Psoas muscle (tissue), 8 donors: ENCODE data around the gene STOX2. TPM values are rescaled to one million over a fixed set of nuclear protein-coding genes. Genes with fewer than 3 reads are reported as not detected.

ENCODE experiments used
- ATAC-seq, 4 donors: fragments of 200-7000 bp; cut with Tn5 transposase; one replicate each; pipeline ENCODE4 v1.9.1; 2020; ENCODE audit warnings: moderate library complexity in 3 of 4, mild to moderate bottlenecking in 2 of 4
- DNase-seq, 2 donors: peaks; one replicate each; pipeline ENCODE4 v3.0.0-alpha.2; 2020
- H3K27ac ChIP-seq: fragments of 200-600 bp; one replicate; pipeline ENCODE4 v1.8.0; 2022
- H3K27me3 ChIP-seq, 3 donors: fragments of 200-600 bp in 1 of 3; one replicate each; pipeline versions ENCODE4 v1.6.1 to v1.8.0; 2013 to 2022; ENCODE audit warnings: low read length in 2 of 3, mild to moderate bottlenecking in 2 of 3, moderate library complexity in 1 of 3; ENCODE audit not compliant: insufficient read depth in 3 of 3
- H3K36me3 ChIP-seq, 2 donors: fragments of 200-600 bp in 1 of 2; one replicate each; pipeline versions ENCODE4 v1.6.1 to v1.8.0; 2013 to 2022; ENCODE audit warnings: low read depth in 1 of 2, mild to moderate bottlenecking in 1 of 2, moderate library complexity in 1 of 2; ENCODE audit not compliant: insufficient read depth in 1 of 2
- H3K4me1 ChIP-seq: fragments of 200-600 bp; one replicate; pipeline ENCODE4 v1.8.0; 2022
- H3K4me3 ChIP-seq: fragments of 200-600 bp; one replicate; pipeline ENCODE4 v1.8.0; 2022; ENCODE audit warnings: mild to moderate bottlenecking
- H3K9me3 ChIP-seq: fragments of 200-600 bp; one replicate; pipeline ENCODE4 v1.8.0; 2022
- WGBS, 3 donors: extraction: QIAGEN DNeasy Blood & Tissue Kit; methylation state at CpG; one replicate each; pipeline versions ENCODE4 v1.1.6 to v1.1.7; 2013; 5-methylcytosine and 5-hydroxymethylcytosine counted together
- intact Hi-C, 2 donors: fragments of 100-400 bp; cut with DNase I; formaldehyde crosslinking; loops; one replicate each; pipeline versions ENCODE4 v1.11.0 to v1.14.2; 2022
- polyA plus RNA-seq, 3 donors: library from polyadenylated mRNA; stranded (reverse); fragments of 200-250 nt; gene quantifications; one replicate each; pipeline ENCODE4 v1.2.3, GENCODE V29; 2013
- total RNA-seq, 4 donors: library from RNA; stranded (reverse); fragmentation: NEBNext Ultra II Directional in 2 of 4; extraction: Animal tissue kit (Norgen Biotek cat#: 25700) in 2 of 4; gene quantifications; one replicate each; pipeline versions ENCODE4 v1.2.1 to v1.2.4, GENCODE V29; 2021 to 2023
- TF ChIP-seq, protein P1 (sequence below): fragments of 200-600 bp; IDR thresholded peaks from one replicate; pipeline ENCODE4 v1.8.0; 2022; ENCODE audit warnings: antibody characterized with exemption
- donor health status: healthy with polysubstance abuse.
- donor health status: DM: no; HTN: no; CAD: no; lungs with moderate emphysema.
- donor health status: Bipolar disorder and iron deficiency.
- donor health status: healthy.
- donor health status: DM: yes; HTN: yes; CAD: no.
- donor health status: DM: no; HTN: no; CAD: no.
- donor health status: DM: no; HTN: no; CAD: no.
- donor health status: DM: yes; HTN: yes; CAD: no.

The STOX2 gene
- total and polyA plus RNA-seq, 7 donors, result 0.41 to 9.3 (median 3.4) TPM

DNA sequence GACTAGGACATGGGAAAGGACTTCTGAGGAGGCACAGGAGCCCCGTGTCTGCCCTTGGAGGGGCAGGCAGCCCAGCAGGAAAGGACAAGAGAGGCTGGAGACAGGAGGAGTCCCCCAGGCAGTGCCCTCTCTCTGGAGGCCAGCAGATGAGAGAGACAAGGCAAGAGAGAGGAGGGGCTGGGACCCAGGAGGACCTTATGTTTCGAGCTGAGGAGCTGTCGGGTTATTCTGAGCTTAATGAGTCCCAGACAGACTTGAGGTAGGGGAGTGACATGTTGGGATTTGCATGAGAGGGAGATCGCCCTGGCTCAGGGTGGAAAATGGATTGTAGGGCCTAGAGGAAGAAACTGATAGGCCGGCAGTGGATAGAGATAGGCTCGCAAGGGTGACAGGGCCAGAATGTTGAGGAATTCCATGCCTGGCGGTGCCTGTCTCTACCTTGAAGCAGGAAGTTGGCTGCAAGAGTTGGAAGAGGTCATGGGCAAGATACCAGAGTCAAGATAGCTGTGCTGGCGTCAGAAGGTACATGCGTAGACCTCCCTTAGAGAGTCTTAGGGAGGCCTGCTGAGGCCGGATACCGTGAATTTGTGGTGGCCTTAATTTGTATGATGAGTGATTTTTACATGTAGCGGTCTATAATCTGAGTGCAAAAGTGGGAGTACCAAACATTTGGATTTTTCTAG lies 19.4 kb downstream of the STOX2 start:
- ATAC-seq (no peak), DNase-seq (no peak)
- TF ChIP-seq, protein P1, sequence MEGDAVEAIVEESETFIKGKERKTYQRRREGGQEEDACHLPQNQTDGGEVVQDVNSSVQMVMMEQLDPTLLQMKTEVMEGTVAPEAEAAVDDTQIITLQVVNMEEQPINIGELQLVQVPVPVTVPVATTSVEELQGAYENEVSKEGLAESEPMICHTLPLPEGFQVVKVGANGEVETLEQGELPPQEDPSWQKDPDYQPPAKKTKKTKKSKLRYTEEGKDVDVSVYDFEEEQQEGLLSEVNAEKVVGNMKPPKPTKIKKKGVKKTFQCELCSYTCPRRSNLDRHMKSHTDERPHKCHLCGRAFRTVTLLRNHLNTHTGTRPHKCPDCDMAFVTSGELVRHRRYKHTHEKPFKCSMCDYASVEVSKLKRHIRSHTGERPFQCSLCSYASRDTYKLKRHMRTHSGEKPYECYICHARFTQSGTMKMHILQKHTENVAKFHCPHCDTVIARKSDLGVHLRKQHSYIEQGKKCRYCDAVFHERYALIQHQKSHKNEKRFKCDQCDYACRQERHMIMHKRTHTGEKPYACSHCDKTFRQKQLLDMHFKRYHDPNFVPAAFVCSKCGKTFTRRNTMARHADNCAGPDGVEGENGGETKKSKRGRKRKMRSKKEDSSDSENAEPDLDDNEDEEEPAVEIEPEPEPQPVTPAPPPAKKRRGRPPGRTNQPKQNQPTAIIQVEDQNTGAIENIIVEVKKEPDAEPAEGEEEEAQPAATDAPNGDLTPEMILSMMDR, result no peak
- WGBS, 3 donors, result 93 to 96% (median 93%) methylated on average over 12 of the region's 12 CpGs
- Histone ChIP-seq H3K36me3 (no peaks in the 10 kb centered on the region), H3K4me3 (no peak overlapping the region), H3K9me3 (no peaks in the 10 kb centered on the region), H3K27ac (no peak overlapping the region), H3K27me3 (no peaks in the 10 kb centered on the region), H3K4me1 (no peaks in the 10 kb centered on the region)
- intact Hi-C loops, result no loop called here

DNA sequence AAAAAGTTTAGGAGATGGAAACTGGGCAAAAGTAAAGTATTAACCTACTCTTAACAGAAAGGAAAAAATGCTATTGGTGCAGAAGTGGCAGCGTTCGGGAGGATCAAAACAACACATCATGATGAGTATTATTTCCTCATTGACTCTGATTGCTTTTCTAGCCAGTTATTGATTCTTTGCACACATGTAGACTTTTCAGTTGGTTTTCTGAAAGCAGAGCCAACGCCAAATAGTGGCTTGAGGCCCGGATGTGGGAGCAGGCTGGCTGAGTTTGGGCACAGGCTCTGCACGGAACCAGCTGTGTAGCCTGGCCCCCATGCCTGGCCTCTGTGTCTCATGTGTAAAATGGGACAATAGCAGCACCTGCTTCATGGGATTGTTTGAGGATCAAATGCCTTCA lies 21.8 kb downstream of the STOX2 start:
- WGBS, 3 donors, result 79 to 86% (median 86%) methylated on average over 5 of the region's 5 CpGs

DNA sequence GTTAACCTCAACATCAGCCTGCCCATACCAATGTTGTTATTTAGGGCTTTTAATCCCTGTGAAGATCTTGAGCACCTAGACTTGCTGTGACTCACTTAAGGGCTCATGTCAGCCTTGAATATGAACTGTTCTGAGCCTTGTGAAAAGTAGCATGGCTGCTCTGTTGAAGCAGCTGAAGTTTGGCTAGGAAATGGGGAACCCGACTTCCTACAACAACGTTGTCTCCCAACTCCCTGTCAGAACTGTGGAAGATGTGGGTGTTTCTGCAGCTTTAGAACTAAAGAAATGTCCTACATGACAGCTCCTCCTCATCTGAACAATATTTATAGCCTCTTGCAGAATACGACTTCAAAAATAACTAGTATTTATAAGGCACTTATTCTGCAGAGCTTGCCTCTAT lies 27.5 kb downstream of the STOX2 start:
- intact Hi-C loops, result no loop called here
- WGBS, 3 donors, result 66 to 76% (median 74%) methylated on average over 3 of the region's 3 CpGs
- TF ChIP-seq, protein P1, result no peak
- no peaks in the 10 kb centered on the region for H3K36me3 ChIP-seq
- no peaks in the 10 kb centered on the region for H3K27me3 ChIP-seq
- ATAC-seq, result no peak
- H3K4me3 ChIP-seq, result no peak overlapping the region
- no peak overlapping the region for H3K27ac ChIP-seq
- DNase-seq, result no peak
- H3K9me3 ChIP-seq, result no peaks in the 10 kb centered on the region
- H3K4me1 ChIP-seq, result no peaks in the 10 kb centered on the region

More for the DNA sequence above, 21.8 kb downstream of the STOX2 start:
- H3K4me1 ChIP-seq, result no peaks in the 10 kb centered on the region
- intact Hi-C loops, result no loop called here
- H3K27me3 ChIP-seq, result no peaks in the 10 kb centered on the region
- no peaks in the 10 kb centered on the region for H3K36me3 ChIP-seq
- TF ChIP-seq, protein P1, result no peak
- H3K27ac ChIP-seq, result no peak overlapping the region
- no peak for DNase-seq
- no peak for ATAC-seq
- no peaks in the 10 kb centered on the region for H3K9me3 ChIP-seq
- no peak overlapping the region for H3K4me3 ChIP-seq

DNA sequence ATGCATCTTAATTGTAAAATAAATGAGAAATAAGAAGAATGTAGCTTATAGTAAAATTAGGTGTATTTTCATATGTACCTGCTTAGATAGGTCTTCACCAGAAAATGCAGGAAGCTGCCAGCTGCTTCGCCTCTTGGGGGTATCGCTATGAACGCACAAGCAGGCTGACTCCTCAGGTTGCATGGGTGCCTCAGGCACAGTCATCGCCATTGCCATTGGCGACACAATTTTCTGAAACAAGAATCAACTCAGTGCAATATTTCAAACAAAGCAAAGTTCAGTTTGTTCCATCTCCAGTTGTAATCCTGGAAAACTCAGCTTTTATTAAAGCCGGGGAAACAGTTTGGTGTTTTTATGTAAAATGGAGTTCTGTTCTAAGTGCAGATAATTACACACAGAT lies 29.7 kb downstream of the STOX2 start:
- WGBS, 3 donors, result 96 to 98% (median 96%) methylated on average over 6 of the region's 6 CpGs
- no peaks in the 10 kb centered on the region for H3K9me3 ChIP-seq
- DNase-seq, result no peak
- H3K27ac ChIP-seq, result no peak overlapping the region
- no peaks in the 10 kb centered on the region for H3K27me3 ChIP-seq
- ATAC-seq, result no peak
- no peaks in the 10 kb centered on the region for H3K4me1 ChIP-seq
- H3K36me3 ChIP-seq, result no peaks in the 10 kb centered on the region
- H3K4me3 ChIP-seq, result no peak overlapping the region
- intact Hi-C loops, result no loop called here
- TF ChIP-seq, protein P1, result no peak
